K562 (cell line): ENCODE data around the gene SDHAF1. TPM values are rescaled to one million over a fixed set of nuclear protein-coding genes. Genes with fewer than 3 reads are reported as not detected.

Experiments used
- AFF1 ChIP-seq, 2 experiments: fragments of 450-650 bp; IDR thresholded peaks; 2 replicates each; pipeline ENCODE4 v1.6.1; 2018; ENCODE audit warnings: mild to moderate bottlenecking in 2 of 2, low read depth in 1 of 2; ENCODE audit not compliant: partially characterized antibody in 2 of 2
- ARID3A ChIP-seq: IDR thresholded peaks from 2 replicates; pipeline ENCODE4 v1.6.1; 2012; ENCODE audit warnings: low read depth, low read length, improper control_type of control experiment, borderline replicate concordance
- CREB3 ChIP-seq: fragments of 450-650 bp; conservative IDR thresholded peaks from 2 replicates; pipeline ENCODE4 v1.6.1; 2016; ENCODE audit warnings: missing genetic modification characterization, low read depth, mild to moderate bottlenecking, missing compliant biosample characterization, moderate library complexity
- E2F4 ChIP-seq: sonication (generic); formaldehyde crosslinking; IDR thresholded peaks from 2 replicates; pipeline ENCODE4 v1.8.0; 2022; ENCODE audit warnings: mild to moderate bottlenecking, low read depth, missing genetic modification reagents
- IRF2 ChIP-seq: sonication (generic); formaldehyde crosslinking; IDR thresholded peaks from 2 replicates; pipeline ENCODE4 v1.8.1; 2022; ENCODE audit warnings: mild to moderate bottlenecking, missing genetic modification reagents
- NFYB ChIP-seq: IDR thresholded peaks from 2 replicates; pipeline ENCODE4 v1.6.1; 2011; ENCODE audit warnings: mild to moderate bottlenecking, moderate library complexity; ENCODE audit not compliant: insufficient read length; ENCODE audit errors: extremely low read depth
- RNF219 ChIP-seq: fragments of 250-450 bp; sonication (Bioruptor Pico); IDR thresholded peaks from 2 replicates; pipeline ENCODE4 v1.5.0; 2022; ENCODE audit warnings: mild to moderate bottlenecking
- STAT5A ChIP-seq: IDR thresholded peaks from 2 replicates; pipeline ENCODE4 v1.6.1; 2012; ENCODE audit warnings: low read length, inconsistent platforms, borderline replicate concordance
- STAT6 ChIP-seq: sonication (generic); formaldehyde crosslinking; IDR thresholded peaks from 2 replicates; pipeline ENCODE4 v1.8.1; 2023; ENCODE audit warnings: mild to moderate bottlenecking, missing genetic modification reagents
- polyA plus RNA-seq, 8 experiments: library from polyadenylated mRNA; depleted of rRNA in 4 of 8; stranded (reverse) in 5 of 8; unstranded in 3 of 8; fragments of >200 nt; fragmentation: Nextera tagmentation in 2 of 8; fragmentation: Illumina TruSeq in 1 of 8; extraction: Ambion mirVana in 2 of 8; extraction: Trizol in 1 of 8; gene quantifications; 2 replicates each; pipeline versions ENCODE4 v1.2.1 to v1.2.3, GENCODE V29; 2011 to 2014; ENCODE audit warnings: inconsistent platforms in 1 of 8, missing spikeins in 1 of 8
- total RNA-seq, 7 experiments: library from RNA; depleted of rRNA in 6 of 7; stranded (reverse); fragments of >200 nt in 6 of 7; fragmentation: Illumina TruSeq in 2 of 7; extraction: Trizol in 2 of 7; gene quantifications; 2 replicates each; pipeline versions ENCODE4 v1.2.1 to v1.2.3, GENCODE V29; 2011 to 2021; ENCODE audit warnings: low replicate concordance in 1 of 7

SDHAF1 gene
- total and polyA plus RNA-seq, 9 of the 15 experiments (the other 6 are each of a cell fraction or from before 2014, with no cell fraction given): 0.42 to 55.7 (median 18.8) TPM

GRCh38 chr19:35983177-35983576 lies 11.8 kb upstream of the SDHAF1 start (continued):
- no peak for TF ChIP-seq AFF1 (IDR thresholded peaks at IDR 0.05; ENCODE audit: low read depth in 1 of 2, partially characterized antibody in 2 of 2)
- TF ChIP-seq RNF219 (CRISPR knock-in tag): no peak
- TF ChIP-seq CREB3 (tag): no peak
- TF ChIP-seq ARID3A: no peak
- no peak for TF ChIP-seq STAT6
- no peak for TF ChIP-seq IRF2 (CRISPR knock-in tag)
- no peak for TF ChIP-seq NFYB
- no peak for TF ChIP-seq E2F4
- no peak for TF ChIP-seq STAT5A
